ENCODE measurements around the gene BCL11B. TPM values are rescaled to one million over a fixed set of nuclear protein-coding genes. Genes with fewer than 3 reads are reported as not detected.
A peak's percentile ranks its signal among the peaks of the same experiment; 100 is the strongest.

BCL11B gene
- total and polyA plus RNA-seq, 9 of the 15 experiments (the other 6 are each of a cell fraction or from before 2014, with no cell fraction given), result 0.09 TPM; not detected in 8

GRCh38 chr14:99221445-99221844 is 50.6 kb downstream of the BCL11B start (continued):
- TF ChIP-seq ZBTB17 (CRISPR knock-in tag; IDR thresholded peaks at IDR 0.05), result no peak

- 1% methylated on average over 11 of the region's 13 CpGs for WGBS (ENCODE audit: insufficient coverage, low coverage, missing lambda C conversion rate)
- Histone ChIP-seq H3K4me1 (replicated peaks in 1 of 2; ENCODE audit: control insufficient read depth in 2 of 2, insufficient read depth in 2 of 2, low read length in 2 of 2) (no peaks in the 10 kb centered on the region), H2AFZ (ENCODE audit: low read depth, low read length) (no peak overlapping the region), H3K4me2 (ENCODE audit: insufficient read depth, low read length) (no peak overlapping the region), H3K9ac (ENCODE audit: insufficient read depth in 1 of 2, low read depth in 2 of 2, low read length in 2 of 2) (no peak overlapping the region), H3K9me3 (replicated peaks; ENCODE audit: control insufficient read depth, insufficient read depth, low read depth, low read length) (no peaks in the 10 kb centered on the region), H3K27me3 (ENCODE audit: control insufficient read depth in 2 of 2, insufficient read depth in 2 of 2, low read length in 2 of 2) (peaks cover 0 to 7% of the 10 kb centered on the region in 2 experiments; a peak in 1 of 5 replicates), H3K27ac (ENCODE audit: extremely low read depth, low read depth, low read length) (no peak overlapping the region), H3K36me3 (ENCODE audit: control insufficient read depth, insufficient read depth, low read length) (no peaks in the 10 kb centered on the region), H3K4me3 (no peak overlapping the region), H4K20me1 (replicated peaks; ENCODE audit: control insufficient read depth, insufficient read depth, low read length) (no peaks in the 10 kb centered on the region), H3K79me2 (ENCODE audit: control insufficient read depth, insufficient read depth, low read length) (no peaks in the 10 kb centered on the region), H3K9me1 (ENCODE audit: control insufficient read depth, insufficient read depth, low read length) (no peaks in the 10 kb centered on the region)
- no peak for DNase-seq (ENCODE audit: extremely low read depth in 1 of 4, low spot score in 3 of 4)
- intact Hi-C loops (cut with micrococcal nuclease) (no loop called here), in situ Hi-C loops (cut with MboI) (no loop called here)
- no TSS peak for BruUV-seq (replicated peaks)
- TF ChIP-seq MAFK (IDR thresholded peaks at IDR 0.05; ENCODE audit: low read length) (peak; percentile 51), C11orf30 (IDR thresholded peaks at IDR 0.05; ENCODE audit: low read depth) (0 out of 2 replicates have a peak, but pooled peaks have one; percentile 7), ZNF316 (IDR thresholded peaks at IDR 0.05) (peak; percentile 56; the same call in 1 of the 2 replicates), MAFF (IDR thresholded peaks at IDR 0.05; ENCODE audit: low read length) (0 out of 2 replicates have a peak, but pooled peaks have one; percentile 20), TFE3 (CRISPR knock-in tag; IDR thresholded peaks at IDR 0.05) (no peak), NFATC3 (IDR thresholded peaks at IDR 0.05) (no peak)
- ATAC-seq, result no peak
- no peak for FAIRE-seq
- ChIA-PET POLR2A (no interaction called here), CTCF (ENCODE audit: low intra/inter-chr PET ratio) (no interaction called here)
Observed at GRCh38 chr14:99217066-99217955, 54.7 kb downstream of the BCL11B start.
